Thoracic aorta (tissue), 2 donors: ENCODE data around the gene TPD52L2. TPM values are rescaled to one million over a fixed set of nuclear protein-coding genes. Genes with fewer than 3 reads are reported as not detected.

Experiments
- ATAC-seq: fragments of 150-250 bp; one replicate; pipeline ENCODE4 v1.8.0; 2017; ENCODE audit warnings: low read depth; ENCODE audit not compliant: insufficient number of reproducible peaks, low FRiP score
- DNase-seq: peaks from one replicate; pipeline ENCODE4 v3.0.0-alpha.2; 2020; ENCODE audit warnings: low spot score
- H3K27ac ChIP-seq, 2 donors: fragments of 200-600 bp; sonication (generic); 1 replicate in 1 of 2; 2 replicates in 1 of 2; pipeline ENCODE4 v1.5.1; 2016; ENCODE audit warnings: mild to moderate bottlenecking in 2 of 2, moderate library complexity in 2 of 2
- H3K27me3 ChIP-seq: fragments of 200-600 bp; sonication (generic); replicated peaks from 2 replicates; pipeline ENCODE4 v1.6.0; 2016; ENCODE audit warnings: mild to moderate bottlenecking; ENCODE audit not compliant: insufficient read depth
- H3K36me3 ChIP-seq: fragments of 200-600 bp; sonication (generic); one replicate; pipeline ENCODE4 v1.5.1; 2016
- H3K4me1 ChIP-seq, 2 donors: fragments of 200-600 bp; sonication (generic); 1 replicate in 1 of 2; 2 replicates in 1 of 2; pipeline versions ENCODE4 v1.5.1 to v1.6.0; 2016; ENCODE audit warnings: low read depth in 2 of 2, mild to moderate bottlenecking in 1 of 2; ENCODE audit not compliant: control insufficient read depth in 1 of 2
- H3K4me3 ChIP-seq: fragments of 200-600 bp; sonication (generic); 2 replicates; pipeline ENCODE4 v1.5.1; 2016; ENCODE audit warnings: mild to moderate bottlenecking
- H3K9me3 ChIP-seq: fragments of 200-600 bp; sonication (generic); 2 replicates; pipeline ENCODE4 v1.5.1; 2016
- CTCF ChIP-seq: fragments of 200-600 bp; sonication (generic); IDR thresholded peaks from one replicate; pipeline ENCODE4 v1.5.1; 2019; ENCODE audit warnings: antibody characterized with exemption
- total RNA-seq, 2 donors: library from RNA; depleted of rRNA; stranded (reverse); fragments of >200 nt; gene quantifications; one replicate each; pipeline versions ENCODE4 v1.1.0 to v1.2.3, GENCODE V29; 2016

TPD52L2 gene
- total RNA-seq, 2 donors from 2014 or later, result 106 to 159 TPM

GRCh38 chr20:63854069-63854765 lies 10.9 kb upstream of the TPD52L2 start:
- no peaks in the 10 kb centered on the region for H3K36me3 ChIP-seq
- TF ChIP-seq CTCF, result no peak
- no peak for ATAC-seq
- DNase-seq, result no peak
- H3K4me1 ChIP-seq, result peaks cover 22 to 37% of the 10 kb centered on the region in 2 donors
- no peaks in the 10 kb centered on the region for H3K9me3 ChIP-seq
- peak overlapping the region; percentile 58 for H3K4me3 ChIP-seq
- H3K27me3 ChIP-seq, result peaks cover 5% of the 10 kb centered on the region
- peak overlapping the region; percentile 31 to 38 for H3K27ac ChIP-seq

- ATAC-seq, result no peak
- no peak for TF ChIP-seq CTCF
- DNase-seq, result no peak
Observed at GRCh38 chr20:63854766-63855362, 10.2 kb upstream of the TPD52L2 start.

GRCh38 chr20:63855363-63856097 lies 9.5 kb upstream of the TPD52L2 start:
- H3K4me3 ChIP-seq, result peak overlapping the region; percentile 58
- H3K27ac ChIP-seq, result no peak overlapping the region
- no peak for ATAC-seq
- no peaks in the 10 kb centered on the region for H3K9me3 ChIP-seq
- H3K36me3 ChIP-seq, result no peaks in the 10 kb centered on the region
- no peak for TF ChIP-seq CTCF
- no peak for DNase-seq
- peaks cover 5% of the 10 kb centered on the region for H3K27me3 ChIP-seq
- peaks cover 22 to 39% of the 10 kb centered on the region in 2 donors for H3K4me1 ChIP-seq

More at GRCh38 chr20:63854766-63855362, 10.2 kb upstream of the TPD52L2 start:
- no peaks in the 10 kb centered on the region for H3K9me3 ChIP-seq
- peak overlapping the region; percentile 58 for H3K4me3 ChIP-seq
- H3K4me1 ChIP-seq, result peaks cover 22 to 39% of the 10 kb centered on the region in 2 donors
- H3K27me3 ChIP-seq, result peaks cover 5% of the 10 kb centered on the region
- H3K27ac ChIP-seq, result peak overlapping the region in 1 of 2 donors; percentile 31
- H3K36me3 ChIP-seq, result no peaks in the 10 kb centered on the region

GRCh38 chr20:63856098-63856511 lies 9.0 kb upstream of the TPD52L2 start:
- Histone ChIP-seq H3K27me3 (peaks cover 5% of the 10 kb centered on the region), H3K4me3 (no peak overlapping the region), H3K27ac (no peak overlapping the region), H3K9me3 (no peaks in the 10 kb centered on the region), H3K4me1 (peaks cover 22 to 39% of the 10 kb centered on the region in 2 donors), H3K36me3 (no peaks in the 10 kb centered on the region)
- DNase-seq (no peak), ATAC-seq (no peak)
- TF ChIP-seq CTCF, result no peak
